HepG2 (cell line): ENCODE data around the gene BPIFB4. TPM values are rescaled to one million over a fixed set of nuclear protein-coding genes. Genes with fewer than 3 reads are reported as not detected.

Experiments
- ARID4A ChIP-seq: sonication (generic); formaldehyde crosslinking; IDR thresholded peaks from 2 replicates; pipeline ENCODE4 v1.5.0; 2020; ENCODE audit warnings: mild to moderate bottlenecking, missing genetic modification reagents, borderline replicate concordance
- BCL6 ChIP-seq: IDR thresholded peaks from 2 replicates; pipeline ENCODE4 v1.6.1; 2016; ENCODE audit warnings: missing genetic modification reagents, missing compliant biosample characterization
- DNMT3B ChIP-seq: conservative IDR thresholded peaks from 2 replicates; pipeline ENCODE4 v1.6.1; 2016; ENCODE audit warnings: missing biosample characterization, control low read depth
- EHMT2 ChIP-seq: fragments of 200-600 bp; sonication (generic); IDR thresholded peaks from 2 replicates; pipeline ENCODE4 v1.7.0; 2017; ENCODE audit warnings: antibody characterized with exemption, low read depth, low read length, borderline replicate concordance
- GATAD2A ChIP-seq: IDR thresholded peaks from 2 replicates; pipeline ENCODE4 v1.6.1; 2016
- HDAC2 ChIP-seq: sonication (generic); formaldehyde crosslinking; IDR thresholded peaks from 2 replicates; pipeline ENCODE4 v1.4.0; 2020; ENCODE audit warnings: missing genetic modification reagents
- HMGXB3 ChIP-seq: sonication (generic); formaldehyde crosslinking; IDR thresholded peaks from 2 replicates; pipeline ENCODE4 v1.4.0; 2020; ENCODE audit warnings: missing genetic modification reagents, borderline replicate concordance
- HNF1B ChIP-seq: sonication (generic); formaldehyde crosslinking; IDR thresholded peaks from 2 replicates; pipeline ENCODE4 v1.5.1; 2020; ENCODE audit warnings: mild to moderate bottlenecking, moderate library complexity, missing genetic modification reagents
- HNRNPK ChIP-seq: fragments of 200-400 bp; formaldehyde crosslinking; IDR thresholded peaks from 2 replicates; pipeline ENCODE4 v1.6.1; 2018; ENCODE audit warnings: low read length, low read depth, moderate library complexity, mild to moderate bottlenecking; ENCODE audit not compliant: poor library complexity, severe bottlenecking
- JUN ChIP-seq: sonication (generic); formaldehyde crosslinking; IDR thresholded peaks from 2 replicates; pipeline ENCODE4 v1.4.0; 2020; ENCODE audit warnings: mild to moderate bottlenecking, missing genetic modification reagents
- MAX ChIP-seq: IDR thresholded peaks from 2 replicates; pipeline ENCODE4 v1.6.1; 2012; ENCODE audit warnings: inconsistent platforms
- NCOR1 ChIP-seq: fragments of 200-600 bp; sonication (generic); IDR thresholded peaks from 2 replicates; pipeline ENCODE4 v1.7.0; 2017; ENCODE audit warnings: antibody characterized with exemption, low read length, borderline replicate concordance
- SMC3 ChIP-seq: IDR thresholded peaks from 2 replicates; pipeline ENCODE4 v1.6.1; 2011; ENCODE audit warnings: low read length, improper control_type of control experiment
- ZBTB26 ChIP-seq: IDR thresholded peaks from 2 replicates; pipeline ENCODE4 v1.6.1; 2016; ENCODE audit warnings: missing compliant biosample characterization, missing genetic modification reagents, borderline replicate concordance
- ZFP36 ChIP-seq: fragments of 150-350 bp; IDR thresholded peaks from 2 replicates; pipeline ENCODE4 v1.6.1; 2018; ENCODE audit warnings: borderline replicate concordance, low read length, low read depth; ENCODE audit not compliant: partially characterized antibody
- ZNF652 ChIP-seq: IDR thresholded peaks from 2 replicates; pipeline ENCODE4 v1.6.1; 2016; ENCODE audit warnings: low read depth, borderline replicate concordance
- ZSCAN30 ChIP-seq: sonication (generic); formaldehyde crosslinking; IDR thresholded peaks from 2 replicates; pipeline ENCODE4 v1.5.0; 2020; ENCODE audit warnings: mild to moderate bottlenecking, missing genetic modification reagents
- polyA plus RNA-seq, 8 experiments: library from polyadenylated mRNA; depleted of rRNA in 3 of 8; stranded (reverse) in 7 of 8; unstranded in 1 of 8; fragments of >200 nt; fragmentation: Illumina TruSeq in 4 of 8; extraction: Trizol in 4 of 8; gene quantifications; 2 replicates each; pipeline versions ENCODE4 v1.2.1 to v1.2.3, GENCODE V29; 2011 to 2016; ENCODE audit warnings: low read depth in 4 of 8, missing spikeins in 1 of 8, mixed read lengths in 1 of 8; ENCODE audit not compliant: insufficient read depth in 1 of 8
- total RNA-seq, 5 experiments: library from RNA; depleted of rRNA; stranded (reverse); fragments of >200 nt; fragmentation: Illumina TruSeq; extraction: Trizol; gene quantifications; 2 replicates each; pipeline ENCODE4 v1.2.3, GENCODE V29; 2016; ENCODE audit warnings: low read depth in 1 of 5

BPIFB4 gene
- total and polyA plus RNA-seq, 2 of the 13 experiments (the other 11 are each of a cell fraction or from before 2014, with no cell fraction given): 0.09 TPM; not detected in 1

- peak; percentile 13 for TF ChIP-seq HNRNPK
- peak; percentile 13; the same call in 1 of the 2 replicates for TF ChIP-seq EHMT2
- peak; percentile 96 for TF ChIP-seq ZBTB26 (CRISPR knock-in tag)
- peak; percentile 58; the same call in 1 of the 2 replicates for TF ChIP-seq ARID4A
- TF ChIP-seq GATAD2A (CRISPR knock-in tag): peak; percentile 78
- TF ChIP-seq ZNF652: peak; percentile 18; the same call in 1 of the 2 replicates
- TF ChIP-seq DNMT3B (CRISPR knock-in tag): peak; percentile 71; the same call in 1 of the 2 replicates
- 0 out of 2 replicates have a peak, but pooled peaks have one; percentile 35 for TF ChIP-seq ZSCAN30 (CRISPR knock-in tag)
- TF ChIP-seq HDAC2 (CRISPR knock-in tag): peak; percentile 77; the same call in 1 of the 2 replicates
- TF ChIP-seq BCL6: peak; percentile 87
- peak; percentile 81 for TF ChIP-seq JUN (CRISPR knock-in tag)
- TF ChIP-seq NCOR1: peak; percentile 27; the same call in 1 of the 2 replicates
- TF ChIP-seq MAX: peak; percentile 89
- TF ChIP-seq HNF1B (CRISPR knock-in tag): peak; percentile 76
- peak; percentile 22; the same call in 1 of the 2 replicates for TF ChIP-seq SMC3
- TF ChIP-seq ZFP36: peak; percentile 19
- TF ChIP-seq HMGXB3 (CRISPR knock-in tag): 0 out of 2 replicates have a peak, but pooled peaks have one; percentile 24
Measured at GRCh38 chr20:33106058-33106620, 26.7 kb downstream of the BPIFB4 start (continued).
